UCSD-AML1 (cell line): ENCODE results near the gene LRRC8E.

ENCODE experiments used
- DNase-seq: peaks from one replicate; lab custom pipeline; 2025; ENCODE audit not compliant: unreplicated experiment; lab: John Stamatoyannopoulos, UW

Gene LRRC8E

DNA sequence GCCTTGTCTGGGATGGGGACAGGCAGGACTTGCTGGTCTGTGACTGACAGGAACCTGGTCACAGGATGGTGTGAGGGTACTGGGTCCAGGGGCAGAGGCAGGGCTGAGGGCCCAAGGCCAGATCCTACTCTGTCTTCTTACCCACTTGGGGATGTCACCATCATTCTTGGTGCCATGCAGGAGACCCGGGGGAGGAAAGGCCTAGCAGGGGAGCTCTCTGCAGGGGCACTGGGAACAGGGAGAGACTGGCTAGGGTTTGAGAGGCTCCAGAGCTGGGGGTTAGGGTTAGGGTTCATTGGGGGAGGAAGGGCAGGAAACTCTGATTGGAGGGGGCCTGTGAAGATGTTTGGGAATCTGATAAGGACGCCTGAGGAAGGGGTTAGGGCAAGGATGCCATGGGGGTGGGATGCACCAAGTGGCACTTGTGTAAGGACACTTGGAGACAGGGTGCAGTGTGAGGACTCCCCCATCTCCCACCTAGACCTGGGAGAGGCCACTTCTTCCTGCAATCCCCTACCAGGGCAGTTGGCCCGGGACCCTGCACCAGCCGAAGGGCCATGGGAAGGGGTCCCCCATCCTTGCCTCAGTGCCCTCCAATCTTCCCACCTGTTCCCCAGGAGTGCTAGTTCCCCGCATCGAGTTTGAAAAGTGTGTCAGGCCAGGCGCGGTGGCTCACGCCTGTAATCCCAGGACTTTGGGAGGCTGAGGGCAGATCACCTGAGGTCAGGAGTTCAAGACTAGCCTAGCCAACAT, 21.0 kb upstream of the LRRC8E start:
- no peak for DNase-seq

DNA sequence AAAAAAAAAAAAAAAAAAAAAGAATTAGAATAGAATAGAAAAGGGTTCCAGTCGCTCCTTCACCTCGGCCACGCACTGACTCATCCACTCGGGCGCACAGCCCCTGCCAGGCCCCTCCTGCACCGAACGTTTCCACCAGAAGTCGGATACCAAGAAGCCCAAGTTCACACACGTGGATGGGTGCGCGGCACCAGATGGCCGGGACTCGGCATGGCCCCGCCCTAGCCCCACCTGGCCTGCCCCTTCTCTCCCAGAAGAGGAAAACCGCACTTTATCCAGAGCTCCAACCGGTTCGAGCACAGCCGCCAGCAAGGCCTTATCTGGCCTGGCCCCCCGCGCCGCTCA, 20.0 kb upstream of the LRRC8E start:
- no peak for DNase-seq

DNA sequence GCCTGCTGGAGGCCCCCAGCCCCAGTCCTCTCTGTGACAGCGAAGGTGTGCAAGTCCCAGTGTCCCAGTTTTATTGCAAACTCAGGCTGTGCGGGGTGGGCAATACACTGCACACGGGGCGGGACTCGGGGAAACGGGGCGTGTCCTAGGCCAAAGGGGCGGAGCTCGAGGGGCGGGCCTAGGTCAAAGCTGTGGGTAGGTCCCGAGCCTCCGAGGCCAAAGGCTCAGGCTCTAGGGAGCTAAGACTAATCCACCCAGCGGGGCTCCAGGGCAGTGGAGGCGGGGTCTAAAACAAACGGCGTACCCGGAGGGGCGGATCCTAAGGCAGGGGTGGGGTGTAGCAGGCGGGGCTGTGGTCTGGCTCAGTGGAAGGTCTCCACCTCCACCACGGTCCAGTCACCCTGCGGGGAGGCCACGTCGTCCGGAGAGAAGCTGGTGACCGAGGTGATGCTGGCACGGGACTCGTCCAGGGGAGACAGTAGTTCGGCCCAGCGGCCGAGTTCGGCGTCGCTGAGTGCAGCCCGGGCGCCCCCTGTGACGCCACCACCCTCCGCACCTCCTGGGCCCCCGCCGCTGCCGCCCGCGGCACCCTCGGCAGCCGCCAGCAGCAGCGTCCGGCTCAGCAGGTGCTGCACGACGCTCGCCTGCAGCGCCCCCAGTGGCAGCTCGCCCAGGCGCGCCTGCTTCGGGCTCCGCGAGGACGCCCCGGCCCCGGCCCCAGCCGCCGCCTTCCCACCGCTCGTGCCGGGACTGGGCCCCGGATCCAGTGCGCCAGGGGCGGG, 19.4 kb upstream of the LRRC8E start:
- peak; percentile 89 for DNase-seq

DNA sequence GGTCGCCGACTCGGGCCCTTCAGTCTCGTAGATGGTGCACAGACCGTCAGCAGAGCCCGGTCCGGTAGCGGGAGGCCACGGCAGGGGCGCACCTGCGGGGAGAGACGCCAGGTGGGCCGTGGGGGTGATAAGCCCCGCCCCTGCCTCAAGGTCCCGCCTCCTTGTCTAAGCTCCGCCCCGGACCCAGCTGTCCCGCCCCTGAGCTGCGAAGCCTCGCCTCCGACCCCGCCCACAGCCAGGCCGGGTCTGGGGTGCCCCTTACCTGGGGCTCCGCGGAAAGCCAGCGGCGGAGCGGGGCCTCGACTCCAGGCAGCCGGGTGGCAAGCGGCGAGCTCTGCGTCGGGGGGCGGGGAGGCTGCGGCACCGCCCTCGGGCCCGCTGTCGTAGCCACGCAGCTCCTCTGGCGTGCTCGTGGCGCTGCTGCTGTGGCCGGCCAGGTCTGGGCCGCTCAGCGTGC, 18.8 kb upstream of the LRRC8E start:
- DNase-seq = peak; percentile 84

DNA sequence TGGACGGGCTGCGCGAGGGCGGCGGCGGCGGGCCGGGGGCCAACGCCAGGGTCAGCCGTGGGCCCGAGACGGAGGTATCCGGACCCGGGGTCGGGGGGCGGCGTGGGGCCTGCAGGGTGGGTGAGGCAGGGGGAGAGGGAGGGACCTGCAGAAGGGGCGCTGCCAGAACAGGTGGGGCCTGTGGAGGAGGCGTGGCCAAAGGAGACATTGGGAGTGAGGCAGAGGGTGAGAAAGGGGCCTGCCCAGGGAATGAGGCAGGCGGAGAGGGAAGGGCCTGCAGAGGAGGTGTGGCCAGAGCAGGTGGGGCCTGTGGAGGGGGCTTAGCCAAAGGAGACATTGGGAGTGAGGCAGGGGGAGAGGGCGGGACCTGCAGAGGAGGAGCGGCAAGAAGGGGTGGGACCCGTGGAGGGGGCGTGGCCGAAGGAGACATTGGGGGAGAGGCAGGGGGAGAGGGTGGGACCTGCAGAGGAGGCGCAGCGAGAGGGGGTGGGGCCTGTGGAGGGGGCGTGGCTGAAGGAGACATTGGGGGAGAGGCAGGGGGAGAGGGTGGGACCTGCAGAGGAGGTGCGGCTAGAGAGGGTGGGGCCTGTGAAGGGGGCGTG, 18.3 kb upstream of the LRRC8E start:
- peak; percentile 91 for DNase-seq

DNA sequence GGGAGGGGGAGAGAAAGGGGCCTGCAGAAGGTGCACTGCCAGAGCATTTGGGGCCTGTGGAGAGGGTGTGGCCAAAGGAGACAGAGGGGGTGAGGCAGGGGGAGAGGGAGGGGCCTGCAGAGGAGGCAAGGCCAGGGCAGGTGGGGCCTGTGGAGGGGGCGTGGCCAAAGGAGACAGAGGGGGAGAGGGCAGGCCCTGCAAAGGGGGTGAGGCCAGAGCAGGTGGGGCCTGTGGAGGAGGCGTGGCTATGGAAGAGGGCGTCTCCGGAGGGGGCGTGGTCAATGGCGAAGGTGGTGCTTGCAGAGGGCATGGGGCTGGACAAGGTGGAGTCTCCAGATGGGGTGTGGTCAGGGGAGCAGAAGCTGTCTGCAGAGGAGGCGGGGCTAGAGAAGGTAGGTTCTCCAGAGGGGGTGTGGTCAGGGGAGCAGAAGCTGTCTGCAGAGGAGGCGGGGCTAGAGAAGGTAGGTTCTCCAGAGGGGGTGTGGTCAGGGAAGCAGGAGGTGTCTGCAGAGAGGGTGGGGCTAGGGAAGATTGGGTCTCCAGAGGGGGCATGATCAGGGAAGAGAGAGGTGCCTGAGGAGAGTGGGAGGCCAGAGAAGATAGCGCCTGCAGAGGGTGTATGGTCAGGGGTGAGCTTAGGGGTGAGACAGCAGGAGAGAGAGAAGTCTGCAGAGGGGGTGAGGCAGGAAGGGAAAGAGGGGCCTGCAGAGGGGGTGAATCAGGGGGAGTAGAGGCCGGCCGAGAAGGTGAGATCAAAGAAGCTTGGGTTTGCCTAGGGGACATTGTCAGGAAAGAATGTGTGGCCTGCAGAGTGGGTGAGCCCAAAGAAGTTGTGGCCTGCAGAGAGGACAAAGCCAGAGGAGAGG, 17.5 kb upstream of the LRRC8E start:
- peak; percentile 92 for DNase-seq

DNA sequence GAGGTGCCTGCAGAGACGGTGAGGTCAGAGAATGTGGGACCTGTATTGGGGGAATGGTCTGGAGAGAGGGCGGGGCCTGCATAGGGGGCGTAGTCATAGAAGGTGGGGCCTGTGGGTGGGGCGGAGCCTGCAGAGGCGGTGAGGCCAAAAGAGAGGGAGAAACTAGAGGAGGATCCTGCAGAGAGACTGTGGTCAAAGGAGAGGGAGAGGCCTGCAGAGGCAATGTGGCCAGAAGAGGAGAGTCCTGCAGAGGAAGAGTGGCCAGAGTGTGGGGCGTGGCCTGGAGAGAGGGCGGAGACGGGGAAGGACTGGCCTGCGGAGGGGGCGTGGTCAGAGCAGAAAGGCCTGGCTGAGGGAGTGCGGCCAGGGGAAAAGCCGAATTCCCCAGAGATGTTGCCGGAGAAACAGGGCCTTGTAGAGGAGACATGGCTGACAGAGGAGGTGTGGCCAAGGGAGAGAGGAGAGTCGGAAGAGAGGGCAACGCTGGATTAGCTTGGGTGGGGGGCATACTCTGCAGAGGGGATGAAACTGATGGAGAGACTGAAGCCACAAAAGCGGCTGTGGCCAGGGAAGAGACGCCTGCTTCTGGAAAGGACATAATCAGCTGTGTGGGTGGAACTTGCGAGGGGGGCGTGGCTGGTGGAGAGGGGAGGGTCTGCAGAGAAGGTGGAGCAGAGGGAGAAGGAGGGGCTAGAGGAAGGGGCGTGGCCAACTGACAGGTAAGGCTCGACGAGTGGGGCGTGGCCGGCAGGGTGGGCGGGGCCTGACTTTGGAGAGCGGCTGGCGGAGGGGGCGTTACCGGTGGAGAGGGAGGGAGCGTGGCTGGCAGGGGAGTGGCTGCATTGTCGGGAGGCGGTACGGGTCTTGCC, 16.6 kb upstream of the LRRC8E start:
- peak; percentile 97 for DNase-seq

DNA sequence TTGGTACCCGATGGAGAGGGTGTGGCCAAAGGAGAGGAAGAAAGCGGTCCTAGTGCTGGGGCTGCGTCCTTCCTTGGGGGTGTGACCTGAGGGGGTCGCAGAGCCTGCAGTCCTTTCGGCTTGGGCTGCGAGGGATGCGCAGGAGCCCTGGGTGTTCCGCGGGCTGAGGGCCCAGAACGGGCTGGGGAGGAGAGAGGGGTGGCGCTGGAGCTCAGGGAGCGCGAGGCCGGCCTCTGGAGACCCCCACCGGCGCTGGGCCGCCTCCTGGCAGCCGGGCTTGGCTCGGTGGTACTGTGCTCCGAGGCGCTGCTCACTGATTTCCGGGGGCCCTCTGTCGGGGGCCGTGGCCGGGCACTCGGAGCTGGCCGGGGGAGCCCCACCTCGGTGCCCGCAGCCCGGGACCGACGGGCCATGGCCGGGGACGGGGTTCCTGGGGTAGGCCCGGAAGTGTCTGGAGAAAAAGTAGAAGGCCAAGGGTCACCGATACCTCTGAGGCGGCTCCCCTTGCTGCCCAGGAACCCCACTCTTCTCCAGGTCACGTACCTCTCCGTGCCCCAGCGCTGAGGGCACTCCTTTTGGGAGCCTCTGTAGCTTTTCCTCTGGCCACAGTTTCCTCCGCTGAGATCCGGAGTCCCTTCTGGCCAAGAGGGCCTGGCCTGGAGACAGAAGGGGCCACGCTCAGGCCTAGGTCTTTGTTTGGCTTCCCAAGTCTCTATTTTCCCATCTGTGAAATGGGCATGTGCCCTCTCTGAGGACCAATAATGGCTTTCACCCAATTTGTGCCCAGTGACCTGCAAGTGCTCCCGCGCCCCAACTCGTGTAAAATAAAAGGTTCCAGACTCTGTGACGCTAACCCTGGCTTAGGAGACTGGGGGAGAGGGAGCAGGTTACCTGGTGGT, 15.8 kb upstream of the LRRC8E start:
- DNase-seq = no peak

DNA sequence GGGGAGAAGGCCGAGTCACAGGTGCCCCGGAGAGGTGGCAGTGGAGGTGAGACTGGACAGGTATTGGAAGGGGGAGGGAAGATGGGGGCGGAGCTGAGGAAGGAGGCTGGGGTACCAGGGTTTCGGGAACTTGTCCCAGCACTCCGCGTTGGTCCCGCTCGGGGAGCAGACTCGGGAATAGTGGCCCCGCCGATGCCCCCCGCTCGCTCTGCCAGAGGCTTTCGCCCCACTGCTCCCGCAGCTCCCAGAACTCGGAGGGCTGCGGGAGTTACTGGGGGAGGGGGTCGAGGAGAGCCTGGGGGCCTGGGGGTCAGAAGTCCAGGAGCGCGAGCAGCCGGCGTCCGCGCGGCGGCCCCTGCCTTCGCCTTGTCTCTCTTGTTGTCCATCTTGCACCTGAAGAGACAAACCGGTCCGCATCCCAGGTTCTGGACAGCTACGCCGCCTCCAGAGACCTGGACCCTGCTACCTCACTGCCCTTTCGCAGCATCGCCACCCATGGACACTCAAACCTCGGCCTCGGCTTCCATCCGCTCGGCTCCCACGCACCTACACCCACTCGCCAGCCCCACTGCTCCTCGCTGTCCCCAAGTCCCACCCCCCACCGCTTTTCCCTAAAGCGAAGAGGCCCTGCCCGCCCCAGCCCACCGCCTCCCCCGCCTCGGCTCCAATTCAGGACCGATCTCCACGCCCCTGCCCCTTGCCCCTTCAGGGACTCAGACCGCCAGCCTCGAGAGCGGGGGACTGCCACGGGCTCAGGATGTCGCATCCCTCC, 14.8 kb upstream of the LRRC8E start:
- no peak for DNase-seq

DNA sequence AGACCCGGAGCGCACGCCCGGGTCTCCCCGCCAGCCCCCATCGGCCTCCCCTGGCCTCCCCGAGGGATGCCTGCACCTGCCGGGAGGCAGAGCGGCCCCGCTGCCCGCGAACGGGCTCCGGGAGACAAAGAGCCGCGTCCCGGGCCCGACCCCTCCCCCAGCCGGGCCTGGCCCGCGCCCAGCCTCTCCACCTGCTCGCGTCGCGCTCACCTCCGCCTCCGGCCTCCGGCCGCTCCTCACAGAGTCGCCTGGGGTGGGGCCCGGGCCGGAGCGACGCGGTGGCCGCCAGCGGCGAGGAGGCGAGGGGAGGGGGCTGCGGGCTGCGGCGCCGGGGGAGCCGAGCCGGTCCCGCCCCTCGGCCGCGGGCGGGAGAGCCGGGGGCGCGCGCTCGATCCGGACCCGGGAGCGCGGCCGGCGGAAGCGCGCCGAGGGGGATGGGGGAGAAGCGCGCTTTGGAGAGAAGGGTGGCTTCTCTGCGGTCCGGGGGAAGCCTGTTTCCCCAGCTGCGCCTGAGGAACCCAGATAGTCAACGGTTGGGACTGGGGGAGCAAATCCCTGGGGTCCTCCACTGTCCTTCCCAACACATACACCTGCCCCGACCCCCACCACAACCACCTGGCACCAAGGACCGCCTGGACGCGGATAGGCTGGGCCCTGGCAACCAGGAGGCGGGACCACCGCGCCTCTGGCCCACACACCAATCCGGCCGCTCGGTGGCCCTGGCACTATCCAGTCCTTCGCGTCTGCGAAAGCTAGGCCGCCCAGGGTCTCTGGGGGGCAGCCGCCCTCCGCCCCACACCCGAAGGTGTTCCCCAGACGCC, 14.0 kb upstream of the LRRC8E start, which contains the start of gene PRR36:
Gene PRR36 (minus strand): TSS at position 315 of the 821 bp plus-strand sequence. CDS start 701 bp downstream, outside the sequence.
- DNase-seq = peak; percentile 71

DNA sequence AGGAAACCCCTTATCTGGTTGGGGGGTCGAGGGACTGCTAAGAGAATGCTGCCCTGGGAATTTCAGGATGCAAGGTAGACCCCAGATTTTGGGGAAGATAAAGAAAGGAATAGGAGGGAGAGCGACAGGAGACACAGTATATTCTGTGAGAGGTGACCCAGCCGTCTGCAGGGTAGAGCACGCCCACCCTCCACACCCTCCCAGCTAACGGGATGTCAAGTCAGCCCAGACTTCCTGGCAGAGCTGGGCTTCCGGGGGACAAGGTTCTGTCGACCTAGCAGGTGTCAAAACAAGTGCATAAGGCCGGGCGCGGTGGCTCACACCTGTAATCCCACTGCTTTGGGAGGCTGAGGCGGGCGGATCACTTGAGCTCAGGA, 13.4 kb upstream of the LRRC8E start:
- DNase-seq = peak; percentile 35

DNA sequence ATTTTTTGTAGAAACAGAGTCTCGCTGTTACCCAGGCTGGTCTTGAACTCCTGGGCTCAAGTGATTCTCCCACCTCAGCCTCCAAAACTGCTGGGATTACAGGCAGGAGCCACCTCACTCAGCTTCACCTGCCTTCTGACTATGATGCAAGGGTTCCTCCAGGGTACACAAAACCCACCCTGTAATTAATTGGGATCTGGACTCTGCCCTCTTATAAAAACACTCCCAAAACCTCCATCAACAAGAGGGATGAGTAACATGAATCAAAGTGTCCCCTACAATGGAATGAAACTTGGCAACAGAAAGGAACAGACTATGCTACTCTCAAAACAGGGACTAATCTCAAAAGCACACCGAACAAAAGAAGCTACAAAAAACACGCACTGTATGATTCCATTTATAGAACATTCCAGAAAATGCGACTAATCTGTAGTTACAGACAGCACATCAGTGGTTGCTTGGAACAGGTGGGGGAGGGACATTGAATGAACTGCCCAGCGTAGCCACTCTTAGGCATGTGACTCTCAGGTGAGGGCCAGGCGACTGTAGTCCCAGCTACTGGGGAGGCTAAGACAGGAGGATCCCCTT, 11.0 kb upstream of the LRRC8E start:
- no peak for DNase-seq

DNA sequence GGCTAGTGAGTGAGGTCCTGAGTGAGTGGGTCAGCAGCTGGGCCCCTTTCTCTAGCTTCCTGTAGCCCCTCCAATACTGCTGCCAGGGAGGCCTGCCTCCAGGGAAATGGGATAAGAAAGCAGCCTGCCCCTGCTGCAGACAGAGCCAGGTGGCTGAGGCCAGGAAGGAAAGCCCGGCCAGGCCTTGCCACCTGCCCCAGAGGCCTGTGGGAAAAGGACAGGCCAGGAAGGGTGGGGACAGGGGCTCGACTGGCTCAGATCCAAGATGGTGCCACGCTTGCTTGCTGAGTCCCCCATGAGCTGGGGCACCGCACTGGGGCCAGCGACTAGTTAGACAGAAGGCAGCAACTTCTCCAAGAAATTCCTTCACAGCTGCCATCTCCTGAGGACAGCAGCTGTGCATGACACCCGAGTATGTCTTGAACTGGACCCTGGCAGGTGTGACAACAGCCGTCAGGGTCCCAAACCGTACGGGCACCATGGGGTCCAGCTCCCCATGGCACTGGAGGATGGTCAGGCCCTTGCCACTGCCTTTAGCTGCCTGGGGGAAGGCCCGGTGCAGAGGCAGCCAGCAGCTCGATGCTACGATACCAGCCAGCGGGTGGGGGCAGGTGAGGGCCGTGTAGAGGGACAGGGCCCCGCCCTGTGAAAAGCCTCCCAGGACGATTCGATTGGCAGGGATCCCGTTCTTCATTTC, 9.1 kb upstream of the LRRC8E start:
- no peak for DNase-seq

DNA sequence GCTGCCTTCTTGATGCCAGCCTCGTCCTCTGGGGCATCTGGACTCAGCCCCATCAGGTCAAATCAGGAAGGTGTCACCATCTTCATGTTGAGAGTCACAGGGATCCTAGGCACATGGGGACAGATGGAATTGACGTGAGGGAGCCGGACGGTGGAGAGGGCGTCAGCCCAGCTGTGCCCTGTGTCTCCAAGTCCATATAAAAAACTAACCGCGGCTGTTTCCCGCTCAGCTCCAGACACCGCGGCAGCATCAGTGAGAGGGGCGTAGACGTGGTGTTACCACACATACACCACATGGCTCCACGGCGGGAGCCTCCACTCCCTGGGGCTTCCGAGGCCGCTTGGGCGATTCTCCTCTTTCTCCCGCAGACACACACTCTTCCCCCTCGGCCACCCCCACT, 8.5 kb upstream of the LRRC8E start:
- DNase-seq = no peak

DNA sequence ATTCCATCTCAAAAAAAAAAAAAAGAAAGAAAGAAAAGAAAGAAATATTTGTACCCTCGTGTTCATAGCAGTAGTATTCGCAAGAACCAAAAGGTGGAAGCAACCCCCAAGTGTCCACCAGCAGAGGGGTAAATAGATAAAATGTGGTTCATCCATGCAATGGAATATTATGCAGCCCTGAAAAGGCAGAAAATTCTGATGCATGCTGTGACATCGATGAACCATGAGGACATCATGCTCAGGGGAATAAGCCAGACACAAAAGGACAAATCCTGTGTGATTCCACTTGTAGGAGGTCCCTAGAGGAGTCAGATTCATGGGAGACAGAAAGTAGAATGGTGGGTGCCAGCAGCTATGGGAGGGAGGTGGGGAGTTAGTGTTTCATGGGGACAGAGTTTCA, 6.4 kb upstream of the LRRC8E start:
- DNase-seq = no peak

DNA sequence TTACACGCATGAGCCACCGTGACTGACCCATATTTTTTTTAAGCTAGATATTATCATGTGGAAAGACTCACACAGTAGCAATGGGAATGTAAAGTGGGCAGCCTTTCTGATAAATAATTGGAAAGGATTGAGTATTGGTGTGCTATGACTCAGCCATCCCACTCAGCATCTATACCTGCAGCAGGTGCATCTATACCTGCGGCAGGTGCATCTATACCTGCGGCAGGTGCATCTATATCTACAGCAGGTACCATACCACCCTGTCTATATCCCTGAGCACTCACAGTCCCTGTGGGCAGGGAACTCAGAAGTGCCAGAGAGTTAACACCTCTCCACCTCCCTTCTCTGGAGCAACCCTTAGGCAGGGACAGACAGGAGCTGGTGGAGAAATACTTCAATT, 5.2 kb upstream of the LRRC8E start:
- DNase-seq = no peak
